Activated CD4-positive, alpha-beta T cell treated with anti-CD3 and anti-CD28 coated beads, Interleukin-2, Interleukin-6, amounts not matched to agents 100 ng/mL and 50 ng/mL, durations not matched to agents 16 hours and 8 hours (primary cell): ENCODE data around the gene MARK3.
"Not testable (repeated sequence)": the region's sequence is repeated elsewhere in the genome, so short reads cannot be mapped to it uniquely, and the experiment has no call there.

Source experiments
- DNase-seq: peaks from one replicate; pipeline ENCODE4 v3.0.0-alpha.2; 2020

The MARK3 gene

DNA sequence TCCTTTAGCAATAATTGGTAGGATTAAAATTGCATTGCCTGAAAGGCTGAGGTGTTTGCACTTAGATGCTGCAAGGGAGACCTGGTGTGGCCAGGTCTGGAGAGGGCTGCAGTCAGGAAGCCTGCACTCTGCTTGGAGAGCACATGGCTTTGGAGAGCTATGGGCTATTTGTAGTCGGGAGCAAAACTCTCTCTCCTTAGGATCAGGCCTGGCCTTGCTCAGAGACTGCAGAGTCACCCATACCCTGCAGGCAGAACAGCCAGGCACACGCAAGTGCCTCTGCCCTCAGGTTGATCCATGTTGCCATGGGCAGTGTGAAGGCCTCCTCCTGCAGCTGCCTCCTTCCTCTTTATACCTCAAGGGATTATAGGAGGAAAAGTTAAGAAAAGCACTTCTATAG, 110.6 kb downstream of the MARK3 start:
- DNase-seq, result no peak

DNA sequence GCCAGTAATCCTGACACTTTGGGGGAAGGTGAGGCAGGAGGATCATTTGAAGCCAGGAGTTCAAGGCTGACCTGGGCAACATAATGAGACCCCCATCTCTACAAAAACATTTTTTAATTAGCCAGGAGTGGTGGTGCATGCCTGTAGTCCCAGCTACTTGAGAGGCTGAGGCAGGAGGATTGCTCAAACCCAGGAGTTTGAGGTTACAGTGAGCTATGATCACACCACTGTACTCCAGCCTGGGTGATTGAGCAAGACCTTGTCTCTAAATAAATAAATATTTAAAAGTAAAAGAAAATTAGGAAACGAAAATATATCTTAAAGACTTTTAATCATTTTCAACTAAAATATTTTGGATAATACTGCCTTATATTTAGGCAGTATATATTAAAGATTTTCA, 111.6 kb downstream of the MARK3 start:
- no peak for DNase-seq

DNA sequence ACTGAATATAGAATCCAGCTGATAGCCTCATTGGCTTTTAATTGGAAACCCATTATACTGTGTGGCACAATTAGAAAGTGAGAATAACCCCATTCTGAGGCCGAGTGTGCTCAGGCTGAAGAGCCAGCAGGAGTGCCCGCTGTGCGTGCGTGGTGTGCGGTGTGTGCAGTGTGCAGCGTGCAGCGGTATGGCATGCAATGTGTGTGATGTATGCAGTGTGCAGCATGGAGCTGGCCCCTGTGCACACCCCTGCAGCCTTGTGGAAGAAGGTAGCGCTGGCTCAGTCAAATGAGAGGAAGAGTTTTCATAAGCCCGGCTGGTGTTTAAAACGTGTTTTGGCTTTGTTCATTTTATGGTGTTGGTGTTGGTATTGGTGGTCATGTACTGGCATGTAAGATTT, 114.5 kb downstream of the MARK3 start:
- DNase-seq, result no peak

DNA sequence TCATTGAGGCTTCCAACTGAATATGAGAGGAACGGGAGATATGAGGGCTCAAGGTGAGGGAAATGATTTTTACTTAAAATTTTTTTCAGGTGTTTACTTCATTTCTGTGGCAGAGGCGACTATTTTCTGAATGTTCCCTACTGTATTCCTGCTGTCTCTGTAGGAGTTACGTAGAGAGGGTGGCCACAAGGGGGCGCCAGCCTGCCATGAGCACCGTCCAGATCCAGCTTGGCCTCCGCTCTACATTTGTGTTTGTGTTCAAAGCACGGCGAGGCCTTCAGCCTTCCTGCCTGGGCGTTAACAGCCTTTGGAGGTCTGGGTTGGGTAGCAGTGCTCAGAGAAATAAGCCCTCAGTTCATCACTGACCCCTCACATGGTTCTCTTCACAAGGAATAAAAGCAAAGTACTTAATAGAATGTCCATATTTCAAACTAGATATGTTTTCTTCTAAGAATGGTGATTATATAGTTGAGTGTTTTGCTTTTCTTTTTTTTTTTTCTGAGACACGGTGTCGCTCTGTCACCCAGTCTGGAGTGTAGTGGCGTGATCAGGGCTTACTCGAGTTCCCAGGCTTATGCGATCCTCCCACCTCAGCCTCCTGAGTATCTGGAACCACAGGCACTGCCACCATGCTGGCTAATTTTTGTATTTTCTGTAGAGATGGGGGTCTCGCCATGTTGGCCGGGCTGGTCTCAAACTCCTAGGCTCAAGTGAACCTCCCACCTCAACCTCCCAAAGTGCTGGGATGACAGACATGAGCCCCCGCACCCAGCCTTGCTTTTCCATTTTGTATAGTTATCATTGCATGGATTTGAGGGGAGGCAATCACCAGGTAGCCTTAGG, 115.2 kb downstream of the MARK3 start:
- DNase-seq, result peak; percentile 82

DNA sequence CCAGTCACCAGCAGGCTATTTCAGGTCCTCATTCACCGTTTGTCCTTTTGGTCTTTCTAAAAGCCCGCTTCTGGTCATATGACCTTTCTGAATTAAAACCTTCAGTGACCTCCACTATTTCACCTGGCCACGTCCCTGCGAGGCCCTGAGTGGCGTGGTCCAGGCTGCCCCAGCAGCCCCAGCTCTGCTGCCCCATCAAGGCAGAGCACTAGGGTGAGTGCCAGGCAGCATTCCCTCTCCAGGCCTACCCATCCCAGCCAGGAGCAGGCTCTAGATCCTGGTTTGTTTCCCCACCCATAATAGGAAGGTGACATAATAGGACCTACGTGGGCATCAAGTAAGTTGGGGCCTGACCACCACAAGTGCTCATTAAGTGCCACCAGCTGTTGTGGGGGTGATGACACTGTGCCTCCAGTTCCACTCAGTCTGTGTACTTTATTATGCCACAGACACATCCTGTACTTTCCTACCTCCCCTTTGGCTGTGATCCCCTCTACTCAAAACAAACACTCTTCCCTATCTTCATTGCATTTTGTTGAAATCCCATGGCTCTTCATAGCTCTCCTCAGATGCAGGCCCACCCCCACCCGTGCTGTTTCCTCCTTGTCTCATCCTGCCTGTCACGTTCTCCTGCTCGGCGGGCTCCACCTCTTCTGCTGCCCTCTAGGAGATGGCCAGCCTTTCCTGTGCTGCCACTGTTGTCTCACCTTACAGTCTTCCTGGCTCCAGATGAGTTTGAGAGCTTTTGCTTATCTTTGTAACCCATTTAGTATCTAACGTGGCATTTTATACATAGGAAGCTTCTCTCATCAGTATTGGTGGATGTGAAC, 116.0 kb downstream of the MARK3 start:
- no peak for DNase-seq

DNA sequence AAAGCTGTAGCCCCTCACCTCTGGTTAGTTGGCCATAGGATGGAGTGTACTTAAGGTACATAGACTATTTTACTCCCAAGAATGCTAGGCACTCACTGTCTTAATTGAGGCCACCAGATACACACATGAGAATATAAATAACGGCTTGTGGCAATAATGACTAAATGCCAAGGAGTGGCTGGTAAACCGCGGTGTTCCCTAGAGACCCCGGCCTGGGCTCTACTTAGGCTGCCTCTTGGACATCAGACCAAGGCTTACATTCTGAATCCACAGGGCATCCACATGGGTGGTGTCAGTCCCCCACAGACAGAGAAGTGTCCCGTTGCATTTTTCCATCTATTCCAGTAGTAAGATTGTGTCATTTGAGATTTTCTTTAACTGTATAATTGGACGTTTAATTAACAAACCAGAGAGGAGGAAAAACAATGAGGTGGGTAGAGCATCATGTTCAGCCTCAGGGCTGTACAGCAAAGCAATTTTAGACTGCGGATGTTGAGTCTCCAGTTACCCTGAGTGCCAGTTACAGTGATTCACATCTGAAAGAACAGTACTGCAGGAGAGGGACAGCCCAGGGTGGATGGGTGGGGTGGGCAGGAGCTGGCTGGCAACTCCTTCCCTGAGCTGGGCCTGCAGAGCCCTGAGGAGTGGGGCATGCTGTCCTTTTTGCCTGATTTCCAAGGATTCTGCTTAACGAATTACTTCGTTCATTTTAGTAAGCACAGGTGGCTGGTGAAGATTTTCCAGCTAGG, 116.9 kb downstream of the MARK3 start:
- no peak for DNase-seq

DNA sequence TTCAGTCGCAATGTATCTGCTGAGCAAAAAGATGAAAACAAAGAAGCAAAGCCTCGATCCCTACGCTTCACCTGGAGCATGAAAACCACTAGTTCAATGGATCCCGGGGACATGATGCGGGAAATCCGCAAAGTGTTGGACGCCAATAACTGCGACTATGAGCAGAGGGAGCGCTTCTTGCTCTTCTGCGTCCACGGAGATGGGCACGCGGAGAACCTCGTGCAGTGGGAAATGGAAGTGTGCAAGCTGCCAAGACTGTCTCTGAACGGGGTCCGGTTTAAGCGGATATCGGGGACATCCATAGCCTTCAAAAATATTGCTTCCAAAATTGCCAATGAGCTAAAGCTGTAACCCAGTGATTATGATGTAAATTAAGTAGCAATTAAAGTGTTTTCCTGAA, 117.7 kb downstream of the MARK3 start:
- DNase-seq, result no peak

DNA sequence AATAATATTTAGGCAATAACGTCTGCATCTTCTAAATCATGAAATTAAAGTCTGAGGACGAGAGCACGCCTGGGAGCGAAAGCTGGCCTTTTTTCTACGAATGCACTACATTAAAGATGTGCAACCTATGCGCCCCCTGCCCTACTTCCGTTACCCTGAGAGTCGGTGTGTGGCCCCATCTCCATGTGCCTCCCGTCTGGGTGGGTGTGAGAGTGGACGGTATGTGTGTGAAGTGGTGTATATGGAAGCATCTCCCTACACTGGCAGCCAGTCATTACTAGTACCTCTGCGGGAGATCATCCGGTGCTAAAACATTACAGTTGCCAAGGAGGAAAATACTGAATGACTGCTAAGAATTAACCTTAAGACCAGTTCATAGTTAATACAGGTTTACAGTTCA, 118.1 kb downstream of the MARK3 start:
- DNase-seq, result no peak

DNA sequence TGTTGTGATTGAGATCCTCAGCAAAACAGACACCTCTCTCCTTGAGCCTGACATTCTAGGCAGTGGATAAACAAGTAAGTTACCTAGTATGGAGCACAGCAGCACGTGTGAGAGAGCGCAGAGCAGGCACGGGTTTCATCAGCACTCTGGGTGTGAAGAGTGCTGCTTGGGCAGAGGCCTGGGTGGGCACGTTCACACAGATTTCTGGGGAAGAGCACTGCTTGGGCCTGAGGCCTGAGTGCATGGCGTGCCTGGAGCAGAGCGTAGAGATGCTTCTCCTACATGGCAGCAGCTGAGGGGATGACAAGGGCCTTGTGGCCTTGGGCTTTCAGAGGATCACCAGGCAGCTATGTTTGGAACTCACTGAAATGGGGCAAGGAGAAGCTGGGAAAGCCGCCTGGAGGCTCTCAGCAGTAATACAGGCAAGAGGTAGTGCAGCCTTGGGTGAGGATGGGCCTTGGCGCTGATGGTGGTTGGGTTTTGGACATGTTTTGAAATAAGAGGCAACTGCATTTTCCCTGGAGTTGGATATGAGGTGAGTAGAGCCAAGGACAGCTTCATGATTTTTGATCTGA, 119.9 kb downstream of the MARK3 start:
- no peak for DNase-seq

DNA sequence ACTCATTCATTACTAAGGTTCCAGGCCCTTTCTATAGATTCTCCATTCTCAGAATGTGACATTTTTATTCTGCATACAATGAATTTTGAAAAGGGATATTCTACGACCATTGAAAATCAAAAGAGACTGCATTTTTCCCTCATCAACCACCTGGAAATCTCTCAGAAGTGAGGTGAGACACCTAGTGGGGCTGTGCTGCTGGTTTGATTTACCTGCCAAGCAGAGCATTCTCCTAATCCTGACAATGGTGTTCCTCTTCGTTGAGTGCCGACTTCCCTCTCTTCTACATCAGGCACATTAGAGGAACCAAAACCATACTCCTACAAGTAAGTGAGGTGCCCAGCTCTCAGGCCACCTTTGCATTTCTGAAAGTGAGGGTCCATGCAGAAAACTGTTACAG, 122.5 kb downstream of the MARK3 start:
- DNase-seq, result no peak

DNA sequence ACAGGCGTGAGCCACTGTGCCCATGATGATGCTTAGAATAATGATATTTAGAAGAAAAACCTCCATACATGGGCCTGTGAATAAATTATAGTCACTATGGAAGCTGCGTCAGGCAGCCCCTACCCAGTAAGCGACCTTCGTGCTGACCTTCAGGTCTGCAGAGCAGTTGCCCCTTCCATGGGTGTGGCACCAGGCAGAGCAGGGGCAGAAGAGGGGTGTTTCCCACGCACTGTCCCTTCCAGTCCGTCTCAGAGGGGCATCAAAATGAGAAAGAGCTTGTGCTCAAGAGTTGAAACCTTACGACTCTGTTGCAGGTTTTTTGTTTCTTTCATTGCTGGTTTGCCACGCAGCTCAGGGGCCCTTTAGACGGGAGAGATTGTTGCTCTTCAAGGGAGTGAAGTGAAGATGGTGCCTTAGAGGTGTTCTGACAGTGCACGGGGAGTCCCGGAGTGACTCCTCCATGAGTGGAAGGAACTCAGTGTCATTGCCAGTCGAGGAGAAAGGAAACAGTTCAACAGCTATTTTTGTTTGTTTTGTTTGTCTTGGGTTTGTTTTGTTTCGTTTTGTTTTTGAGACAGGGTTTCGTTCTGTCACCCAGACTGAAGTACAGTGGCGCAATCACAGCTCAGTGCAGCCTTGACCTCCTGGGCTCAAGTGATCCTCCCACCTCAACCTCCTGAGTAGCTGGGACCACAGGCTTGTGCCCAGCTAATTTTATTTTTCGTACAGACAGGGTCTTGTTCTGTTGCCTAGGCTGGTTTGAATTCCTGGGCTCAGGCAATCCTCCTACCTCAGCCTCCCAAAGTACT, 123.5 kb downstream of the MARK3 start:
- DNase-seq, result no peak

DNA sequence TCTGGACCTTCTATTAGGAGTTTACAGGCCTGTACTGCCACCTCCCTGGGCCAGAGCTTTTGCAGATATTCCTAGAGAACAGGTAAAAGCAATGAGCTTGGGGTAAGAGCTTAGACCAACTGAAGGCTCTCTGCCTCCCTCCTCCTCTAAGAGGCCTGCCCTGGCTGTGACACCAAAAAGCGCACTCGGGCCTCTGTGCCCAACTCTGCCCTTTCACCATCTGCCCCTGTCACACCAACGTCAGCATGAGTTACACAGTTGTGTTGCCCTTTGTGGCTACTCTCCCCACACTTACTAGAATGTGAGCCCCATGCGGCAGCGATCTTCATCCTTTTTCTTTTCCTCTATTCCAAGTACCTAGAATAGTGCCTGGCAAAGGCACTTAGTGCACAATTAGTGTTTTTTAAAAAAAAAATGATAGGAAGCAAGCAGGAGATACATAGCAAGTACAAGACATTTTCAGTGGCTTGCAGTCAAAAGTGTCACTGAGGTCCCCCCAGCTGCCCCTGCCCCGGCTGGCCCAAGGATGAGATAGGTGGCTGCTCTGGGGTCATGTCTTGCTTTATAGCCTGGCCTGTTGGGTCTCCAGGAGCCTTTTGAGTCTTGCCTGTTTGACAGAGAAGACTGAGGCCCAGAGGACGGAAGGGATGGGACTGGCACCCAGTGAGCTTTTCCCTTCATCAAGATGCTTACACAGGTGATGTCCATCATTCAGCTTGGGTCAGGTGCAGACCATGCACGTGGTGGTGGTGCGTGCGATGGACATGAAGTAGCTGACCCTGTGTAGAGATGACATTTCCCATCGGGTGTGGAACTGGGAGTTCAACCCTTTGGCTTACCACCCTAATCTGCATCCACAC, 124.9 kb downstream of the MARK3 start:
- DNase-seq, result no peak

DNA sequence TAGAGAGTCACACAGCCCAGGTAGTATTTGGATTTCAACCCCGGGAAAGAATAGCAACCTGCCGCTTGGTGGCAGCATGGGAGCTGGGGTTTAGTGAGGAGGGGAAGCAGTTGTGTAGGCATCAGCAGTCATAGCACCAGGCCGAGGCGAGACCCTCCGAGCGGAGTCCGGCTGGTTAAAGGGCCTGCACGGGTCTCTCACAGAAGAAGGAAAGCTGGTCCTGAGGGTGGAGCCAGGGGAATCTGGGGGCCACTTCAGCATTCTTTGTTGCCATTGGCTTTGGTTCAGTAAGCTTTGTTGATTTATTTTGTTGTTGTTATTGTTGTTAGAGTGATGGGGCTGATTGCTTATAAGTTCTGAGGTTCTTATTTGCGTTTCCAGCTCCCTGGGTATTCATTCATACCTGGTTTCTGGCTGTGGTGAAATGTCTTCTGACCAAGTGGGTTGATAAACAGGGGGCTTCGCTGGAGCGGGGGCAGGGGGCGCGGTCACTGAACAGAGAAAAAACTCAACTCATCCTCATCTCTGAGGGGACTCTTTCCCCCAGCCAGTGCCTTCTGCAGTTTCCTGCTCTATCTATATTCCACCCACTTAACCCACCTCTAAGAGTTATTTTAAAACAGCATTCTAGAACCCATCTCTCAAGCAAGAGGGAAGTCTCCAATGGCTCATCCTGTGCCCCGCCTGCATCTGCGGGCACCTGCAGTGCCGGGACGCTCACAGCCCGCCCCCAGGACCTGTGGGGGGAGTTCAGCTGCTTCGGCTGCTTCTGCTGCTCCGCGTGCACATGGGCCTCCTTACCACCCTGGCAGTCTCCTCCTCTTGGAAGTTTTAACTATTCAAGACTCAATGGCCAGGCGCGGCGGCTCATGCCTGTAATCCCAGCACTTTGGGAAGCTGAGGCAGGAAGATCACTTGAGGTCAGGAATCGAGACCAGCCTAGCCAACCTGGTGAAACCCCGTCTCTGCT, 125.8 kb downstream of the MARK3 start:
- no peak for DNase-seq

DNA sequence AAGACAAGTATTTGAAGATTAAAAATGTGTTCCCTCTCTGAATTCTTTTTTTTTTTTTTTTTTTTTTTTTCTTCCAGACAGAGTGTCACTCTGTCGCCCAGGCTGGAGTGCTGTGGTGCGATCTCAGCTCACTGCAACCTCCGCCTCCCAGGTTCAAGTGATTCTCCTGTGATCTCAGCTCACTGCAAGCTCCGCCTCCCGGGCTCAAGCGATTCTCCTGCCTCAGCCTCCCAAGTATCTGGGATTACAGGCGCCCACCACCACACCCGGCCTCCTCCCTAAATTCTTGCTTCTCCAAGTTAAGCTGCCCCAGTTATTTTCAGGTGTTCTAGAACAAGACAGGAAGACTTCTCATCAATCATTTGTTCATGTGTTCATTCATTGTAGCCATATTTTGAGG, 127.0 kb downstream of the MARK3 start:
- DNase-seq, result not testable (repeated sequence)

DNA sequence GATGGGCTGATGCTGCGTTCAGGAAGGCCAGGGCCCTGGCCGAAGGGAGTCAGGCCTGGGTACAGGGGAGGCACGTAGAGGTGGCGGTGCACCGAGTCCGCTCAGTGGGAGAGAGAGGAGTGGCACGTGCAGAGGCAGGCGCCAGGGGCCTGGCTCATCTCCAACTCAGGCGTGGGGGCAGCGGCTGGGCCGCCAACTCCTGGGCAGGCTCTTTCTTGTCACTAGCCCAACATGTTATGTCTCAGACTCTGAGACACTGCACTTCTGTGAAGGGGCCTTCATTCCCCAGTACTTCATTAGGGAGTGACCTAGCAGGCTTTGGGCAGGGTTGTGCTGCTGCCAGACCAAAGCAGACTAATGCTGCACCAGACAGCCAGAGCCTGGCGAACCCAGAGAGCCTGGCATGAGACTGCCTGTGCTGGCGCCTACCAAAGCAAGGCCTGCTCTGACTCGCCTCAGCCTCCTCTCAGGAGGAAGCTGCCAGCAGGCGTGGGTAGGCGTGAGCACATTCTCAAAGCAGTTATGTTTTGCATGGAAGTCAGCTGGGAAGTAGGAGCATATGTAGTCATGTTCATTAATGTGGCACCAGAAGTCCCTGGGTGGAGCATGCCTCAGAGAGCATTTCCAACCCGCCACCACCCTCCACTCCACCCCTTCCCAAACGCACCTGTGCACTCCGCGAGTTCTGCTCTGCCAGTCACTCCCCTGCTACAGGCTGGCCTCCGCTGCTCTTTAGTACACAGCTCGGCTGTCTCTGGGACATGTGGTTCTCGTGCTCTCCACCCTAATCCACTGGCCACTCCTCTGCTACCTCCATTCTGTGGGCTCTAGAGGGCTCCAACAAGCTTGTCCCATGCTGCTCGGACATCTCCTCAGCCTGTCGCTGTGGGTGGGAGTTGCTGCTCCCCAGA, 127.7 kb downstream of the MARK3 start:
- no peak for DNase-seq

DNA sequence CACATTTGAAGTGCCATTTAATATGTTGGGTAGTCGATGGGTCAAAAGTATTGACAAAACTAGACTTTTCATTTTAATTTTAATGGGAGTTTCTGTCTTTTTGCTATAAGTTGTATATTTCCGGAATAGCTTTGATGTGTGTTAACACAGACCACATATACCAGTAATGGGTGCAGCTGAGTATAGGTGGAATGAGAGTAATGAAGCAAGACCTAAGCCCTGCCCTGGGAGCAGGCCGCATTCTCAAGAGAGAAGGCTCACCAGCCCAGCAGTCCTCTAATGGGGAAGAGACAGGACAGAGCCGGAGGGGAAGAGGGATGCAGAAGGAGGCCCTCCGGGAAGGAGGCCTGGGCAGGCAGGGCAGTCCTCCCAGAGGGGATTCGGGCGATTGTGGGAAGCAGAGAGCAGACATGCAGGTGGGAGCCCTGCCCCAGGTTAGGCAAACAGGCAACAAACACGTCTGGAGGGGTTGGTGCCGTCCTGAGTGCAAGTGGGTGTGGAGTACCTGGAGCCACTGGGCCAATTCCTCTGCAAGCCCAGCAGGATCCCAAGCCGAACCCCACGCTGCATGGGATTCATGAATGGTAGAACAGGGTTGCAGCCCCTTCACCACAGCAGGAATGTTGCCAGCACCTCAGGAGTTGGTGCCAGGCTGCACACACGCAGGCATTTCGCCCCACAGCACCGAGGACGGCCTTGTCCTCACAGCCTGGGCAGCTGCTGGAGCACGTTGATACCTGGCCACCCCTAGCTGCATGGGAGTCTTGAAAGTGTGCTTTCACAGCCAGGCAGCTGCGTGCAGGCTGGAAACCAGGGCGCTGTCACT, 129.6 kb downstream of the MARK3 start:
- DNase-seq, result no peak

DNA sequence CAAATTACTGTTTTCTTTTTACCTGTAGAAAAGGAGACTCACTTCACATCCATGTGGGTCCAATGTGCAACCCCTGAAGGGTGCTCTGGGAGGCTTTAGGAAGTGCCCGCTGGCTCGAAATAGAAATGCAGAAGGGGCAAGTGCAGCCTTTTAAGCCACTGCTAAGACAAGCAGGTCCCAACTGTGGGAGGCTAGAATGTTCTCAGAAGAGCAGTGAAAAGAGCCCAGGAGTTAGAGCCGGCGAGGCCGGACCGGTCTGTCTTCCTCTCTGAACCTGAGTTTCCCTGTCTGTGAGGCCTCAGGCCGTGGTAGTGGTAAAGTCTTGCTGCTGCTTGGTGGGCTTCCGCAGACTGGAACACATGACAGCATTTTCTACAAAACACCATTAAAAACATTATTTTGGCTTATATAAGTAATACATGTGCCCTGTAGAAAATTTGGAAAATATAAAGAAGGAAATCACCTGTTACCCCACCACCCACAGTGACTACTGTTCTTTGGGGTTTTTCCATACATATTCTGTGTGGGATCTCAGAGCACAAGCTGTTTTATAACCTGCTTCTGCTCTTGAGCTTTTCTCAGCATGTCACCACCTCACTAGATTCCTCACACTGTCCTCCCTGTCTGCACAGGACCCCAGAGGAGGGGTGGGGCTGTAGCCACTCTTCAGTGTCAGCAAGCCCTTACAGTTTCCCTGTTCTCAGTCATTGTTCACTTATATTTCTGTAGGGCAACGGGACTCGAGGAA, 131.4 kb downstream of the MARK3 start:
- no peak for DNase-seq
